BLaER1 treated with 17β-estradiol and CSF1 and Interleukin-3, amounts not matched to agents 10 nM and 100 nM (cell line): ENCODE results near the gene EID3.

Source experiments
- H3K27ac ChIP-seq, 11 experiments: shearing (Covaris generic); formaldehyde crosslinking; 2 replicates each; pipeline ENCODE4 v1.8.1; 2022
- H3K27me3 ChIP-seq, 11 experiments: shearing (Covaris generic); formaldehyde crosslinking; 2 replicates each; pipeline ENCODE4 v1.8.1; 2022
- H3K36me3 ChIP-seq, 11 experiments: shearing (Covaris generic); formaldehyde crosslinking; 2 replicates each; pipeline ENCODE4 v1.8.1; 2022
- H3K4me1 ChIP-seq, 10 experiments: shearing (Covaris generic); formaldehyde crosslinking; 2 replicates each; pipeline ENCODE4 v1.8.1; 2022
- H3K4me2 ChIP-seq, 11 experiments: shearing (Covaris generic); formaldehyde crosslinking; 2 replicates each; pipeline ENCODE4 v1.8.1; 2022
- H3K4me3 ChIP-seq, 10 experiments: shearing (Covaris generic); formaldehyde crosslinking; 2 replicates each; pipeline ENCODE4 v1.8.1; 2022
- H3K9ac ChIP-seq, 11 experiments: shearing (Covaris generic); formaldehyde crosslinking; 2 replicates each; pipeline ENCODE4 v1.8.1; 2022
- H3K9me3 ChIP-seq, 11 experiments: shearing (Covaris generic); formaldehyde crosslinking; replicated peaks in 1 of 11; 2 replicates each; pipeline ENCODE4 v1.8.1; 2022
- H4K20me1 ChIP-seq, 11 experiments: shearing (Covaris generic); formaldehyde crosslinking; 2 replicates each; pipeline ENCODE4 v1.8.1; 2022
- Cebpa-rat ChIP-seq, 11 experiments: shearing (Covaris generic); IDR thresholded peaks; 2 replicates each; pipeline ENCODE4 v1.8.1; 2022

The EID3 gene

GRCh38 chr12:104285740-104286515 lies 17.6 kb upstream of the EID3 start:
- TF ChIP-seq Cebpa-rat (IDR thresholded peaks at IDR 0.05) = no peak
- peak overlapping the region; percentile 85 to 99 (median 94) for H3K9ac ChIP-seq
- peaks cover 1 to 19% (median 14%) of the 10 kb centered on the region in 11 experiments; a peak in 18 of 22 replicates for H3K36me3 ChIP-seq
- peaks cover 21 to 31% (median 25%) of the 10 kb centered on the region in 10 experiments for H3K4me1 ChIP-seq
- no peaks in the 10 kb centered on the region for H3K27me3 ChIP-seq
- H3K4me3 ChIP-seq = peak overlapping the region in 8 of 10 experiments; percentile 73 to 98 (median 82); a peak in 13 of 20 replicates
- H3K27ac ChIP-seq = peak overlapping the region; percentile 82 to 100 (median 93)
- H3K9me3 ChIP-seq = no peaks in the 10 kb centered on the region
- peaks cover 0 to 34% (median 17%) of the 10 kb centered on the region in 11 experiments; a peak in 17 of 22 replicates for H4K20me1 ChIP-seq
- peak overlapping the region; percentile 70 to 98 (median 91) for H3K4me2 ChIP-seq

- Histone ChIP-seq H3K27me3 (no peaks in the 10 kb centered on the region), H3K36me3 (peaks cover 10 to 28% (median 22%) of the 10 kb centered on the region in 11 experiments), H3K4me3 (peak overlapping the region; percentile 73 to 98 (median 82)), H3K4me2 (peak overlapping the region; percentile 88 to 98 (median 93)), H4K20me1 (peaks cover 0 to 43% (median 24%) of the 10 kb centered on the region in 11 experiments; a peak in 17 of 22 replicates), H3K27ac (peak overlapping the region; percentile 82 to 100 (median 93)), H3K4me1 (peaks cover 22 to 40% (median 27%) of the 10 kb centered on the region in 10 experiments), H3K9ac (peak overlapping the region; percentile 85 to 99 (median 94)), H3K9me3 (no peaks in the 10 kb centered on the region)
- peak in 3 of 11 experiments; percentile 34 to 89 (median 41); a peak in 3 of 22 replicates for TF ChIP-seq Cebpa-rat (IDR thresholded peaks at IDR 0.05)
Observed at GRCh38 chr12:104286516-104287482, 16.7 kb upstream of the EID3 start.

- peak overlapping the region; percentile 85 to 99 (median 94) for H3K9ac ChIP-seq
- H3K36me3 ChIP-seq = peaks cover 25 to 48% (median 42%) of the 10 kb centered on the region in 11 experiments
- H3K27ac ChIP-seq = peak overlapping the region; percentile 82 to 100 (median 93)
- no peaks in the 10 kb centered on the region for H3K27me3 ChIP-seq
- peaks cover 4 to 63% (median 43%) of the 10 kb centered on the region in 11 experiments; a peak in 20 of 22 replicates for H4K20me1 ChIP-seq
- no peaks in the 10 kb centered on the region for H3K9me3 ChIP-seq
- peak overlapping the region; percentile 88 to 98 (median 93) for H3K4me2 ChIP-seq
- H3K4me3 ChIP-seq = peak overlapping the region; percentile 73 to 98 (median 82)
- H3K4me1 ChIP-seq = peaks cover 40 to 59% (median 46%) of the 10 kb centered on the region in 10 experiments
- no peak for TF ChIP-seq Cebpa-rat (IDR thresholded peaks at IDR 0.05)
Observed at GRCh38 chr12:104288635-104289274, 14.8 kb upstream of the EID3 start.

- peaks cover 14 to 78% (median 58%) of the 10 kb centered on the region in 11 experiments; a peak in 21 of 22 replicates for H4K20me1 ChIP-seq
- H3K4me2 ChIP-seq = peak overlapping the region; percentile 61 to 98 (median 92)
- H3K27me3 ChIP-seq = no peaks in the 10 kb centered on the region
- H3K4me1 ChIP-seq = peaks cover 50 to 67% (median 58%) of the 10 kb centered on the region in 10 experiments
- H3K9ac ChIP-seq = peak overlapping the region in 7 of 11 experiments; percentile 58 to 99 (median 89); a peak in 13 of 22 replicates
- H3K9me3 ChIP-seq = no peaks in the 10 kb centered on the region
- no peak for TF ChIP-seq Cebpa-rat (IDR thresholded peaks at IDR 0.05)
- no peak overlapping the region; a peak in 1 of 22 replicates for H3K27ac ChIP-seq
- peak overlapping the region in 6 of 10 experiments; percentile 20 to 98 (median 88); a peak in 9 of 20 replicates for H3K4me3 ChIP-seq
- H3K36me3 ChIP-seq = peaks cover 28 to 60% (median 56%) of the 10 kb centered on the region in 11 experiments
Observed at GRCh38 chr12:104290320-104290719, 13.2 kb upstream of the EID3 start.

- Histone ChIP-seq H3K4me1 (peaks cover 49 to 67% (median 57%) of the 10 kb centered on the region in 10 experiments), H3K4me2 (peak overlapping the region in 4 of 11 experiments; percentile 6 to 82 (median 40); a peak in 4 of 22 replicates), H3K4me3 (no peak overlapping the region), H3K9me3 (no peaks in the 10 kb centered on the region), H3K9ac (no peak overlapping the region), H3K27ac (no peak overlapping the region), H3K36me3 (peaks cover 34 to 65% (median 61%) of the 10 kb centered on the region in 11 experiments), H3K27me3 (no peaks in the 10 kb centered on the region), H4K20me1 (peaks cover 19 to 84% (median 63%) of the 10 kb centered on the region in 11 experiments; a peak in 21 of 22 replicates)
- TF ChIP-seq Cebpa-rat (IDR thresholded peaks at IDR 0.05) = no peak
Observed at GRCh38 chr12:104290855-104291254, 12.7 kb upstream of the EID3 start.

GRCh38 chr12:104291867-104292524 lies 11.5 kb upstream of the EID3 start:
- no peak overlapping the region; a peak in 1 of 20 replicates for H3K4me3 ChIP-seq
- peaks cover 45 to 77% (median 73%) of the 10 kb centered on the region in 11 experiments for H3K36me3 ChIP-seq
- H3K4me2 ChIP-seq = peak overlapping the region; percentile 41 to 82 (median 65)
- H3K27me3 ChIP-seq = no peaks in the 10 kb centered on the region
- no peaks in the 10 kb centered on the region for H3K9me3 ChIP-seq
- TF ChIP-seq Cebpa-rat (IDR thresholded peaks at IDR 0.05) = no peak
- H4K20me1 ChIP-seq = peaks cover 30 to 95% (median 75%) of the 10 kb centered on the region in 11 experiments; a peak in 21 of 22 replicates
- peak overlapping the region in 4 of 11 experiments; percentile 1 to 27 (median 10); a peak in 1 of 22 replicates for H3K9ac ChIP-seq
- H3K4me1 ChIP-seq = peaks cover 41 to 63% (median 53%) of the 10 kb centered on the region in 10 experiments
- no peak overlapping the region for H3K27ac ChIP-seq
